Activated CD8-positive, alpha-beta memory T cell treated with anti-CD3 and anti-CD28 coated beads for 48 hours (primary cell): ENCODE measurements around the gene COQ10B.
"Not testable (repeated sequence)": the region's sequence is repeated elsewhere in the genome, so short reads cannot be mapped to it uniquely, and the experiment has no call there.

Source experiments
- DNase-seq, 3 experiments: peaks; one replicate each; pipeline ENCODE4 v3.0.0-alpha.2; 2020; ENCODE audit warnings: low read depth in 2 of 3, low spot score in 2 of 3

Gene COQ10B

DNA sequence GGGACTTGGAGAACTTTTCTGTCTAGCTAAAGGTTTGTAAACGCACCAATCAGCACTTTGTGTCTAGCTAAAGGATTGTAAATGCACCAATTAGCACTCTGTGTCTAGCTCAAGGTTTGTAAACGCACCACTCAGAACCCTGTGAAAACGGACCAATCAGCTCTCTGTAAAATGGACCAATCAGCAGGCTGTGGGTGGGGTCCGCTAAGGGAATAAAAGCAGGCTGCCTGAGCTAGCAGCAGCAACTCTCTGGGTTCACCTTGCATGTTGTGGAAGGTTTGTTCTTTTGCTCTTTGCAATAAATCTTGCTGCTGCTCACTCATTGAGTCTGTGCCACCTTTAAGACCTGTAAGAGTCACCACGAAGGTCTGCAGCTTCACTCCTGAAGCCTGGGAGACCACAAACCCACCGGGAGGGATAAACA, 2.4 kb upstream of the COQ10B start:
- DNase-seq: not testable (repeated sequence)

DNA sequence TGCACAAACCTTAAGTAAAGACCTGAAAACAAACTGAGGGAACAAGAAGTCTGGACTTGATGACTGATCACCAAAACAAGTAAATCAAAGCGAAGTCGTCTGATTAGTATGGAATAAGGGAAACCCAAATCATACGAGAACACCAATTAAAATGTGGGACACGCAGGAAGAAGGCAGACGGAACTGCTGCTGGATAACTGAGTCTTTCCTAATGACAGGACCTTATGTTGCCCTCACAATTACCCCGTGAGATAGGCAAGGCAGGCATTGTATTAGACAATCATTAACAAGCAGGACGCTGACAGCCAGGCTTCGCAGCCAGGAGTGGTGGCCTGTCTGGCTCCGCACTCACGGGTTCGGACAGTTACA, 614 bp upstream of the COQ10B start:
- DNase-seq: no peak

DNA sequence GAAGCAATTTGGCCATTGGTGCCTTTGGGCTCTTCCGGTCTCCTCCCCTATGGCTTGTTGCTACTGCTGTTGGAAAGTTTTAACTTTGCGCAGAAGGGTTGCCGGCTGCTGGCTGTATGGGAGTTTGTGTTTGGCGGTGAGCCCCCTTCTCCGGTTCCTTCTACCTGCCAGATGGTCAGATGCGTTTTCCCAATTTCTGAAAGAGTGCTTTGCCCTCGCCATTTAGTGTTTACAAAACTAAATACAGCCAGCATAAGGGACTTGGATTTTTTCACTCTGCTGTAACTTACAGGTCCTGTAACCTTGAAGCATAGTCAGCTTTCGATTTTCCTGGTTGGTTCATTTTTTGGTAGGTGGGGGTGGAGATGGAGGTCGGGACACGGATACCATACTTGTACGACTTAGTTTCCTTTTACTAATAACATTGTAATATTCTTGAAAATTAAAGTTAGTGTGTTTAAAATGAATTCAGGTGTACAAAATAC, 604 bp downstream of the COQ10B start:
- no peak for DNase-seq

DNA sequence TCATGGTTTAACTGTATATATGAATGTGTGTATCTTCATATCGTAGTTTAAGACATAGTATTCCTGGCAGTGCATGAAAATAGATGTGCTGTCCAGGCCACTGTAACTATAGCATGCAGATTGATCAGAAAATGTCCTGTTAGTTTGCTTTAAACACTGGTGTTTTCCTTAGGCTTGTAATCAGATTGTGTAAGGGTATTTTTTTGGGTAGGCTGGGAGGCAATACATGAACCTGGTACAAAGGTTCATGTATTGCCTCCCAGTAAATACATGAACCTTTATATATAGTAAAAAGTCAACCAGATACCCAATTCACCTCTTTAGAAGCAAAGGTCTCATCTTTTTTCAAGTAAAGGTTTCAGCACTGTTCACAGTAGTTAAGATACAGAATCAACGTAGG, 1.6 kb downstream of the COQ10B start:
- DNase-seq: no peak

DNA sequence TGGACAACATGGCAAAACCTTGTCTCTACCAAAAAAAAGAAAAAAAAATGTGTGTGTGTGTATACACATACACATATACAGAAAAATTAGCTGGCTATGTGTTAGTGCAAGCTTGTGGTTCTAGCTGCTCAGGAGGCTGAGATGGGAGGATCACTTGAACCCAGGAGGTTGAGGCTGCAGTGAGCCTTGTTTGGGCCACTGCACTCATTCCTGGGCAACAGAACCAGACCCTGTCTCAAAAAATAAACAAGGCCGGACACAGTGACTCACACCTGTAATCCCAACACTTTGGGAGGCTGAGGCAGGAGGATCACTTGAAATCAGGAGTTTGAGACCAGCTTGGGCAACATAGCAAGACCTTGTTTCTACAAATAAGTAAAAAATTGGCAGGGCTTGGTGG, 2.1 kb downstream of the COQ10B start:
- no peak for DNase-seq

DNA sequence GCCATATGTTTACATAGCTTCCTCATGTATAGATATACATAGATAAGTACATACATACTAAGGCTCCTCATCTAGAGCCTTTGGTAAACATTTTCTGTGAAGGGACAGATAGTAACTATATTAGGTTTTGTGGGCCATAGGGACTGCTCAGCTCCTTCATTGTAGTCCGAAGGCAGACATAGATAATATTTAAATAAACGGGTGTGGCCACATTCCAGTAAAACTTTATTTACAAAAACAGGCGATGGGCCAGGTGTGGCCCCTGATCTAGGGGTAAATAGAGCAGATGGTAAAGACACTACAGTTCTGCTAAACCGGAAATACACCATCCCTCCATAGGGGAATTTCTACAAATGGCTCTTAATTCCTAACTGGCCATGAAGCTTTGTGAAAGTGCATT, 7.3 kb downstream of the COQ10B start:
- DNase-seq: no peak

DNA sequence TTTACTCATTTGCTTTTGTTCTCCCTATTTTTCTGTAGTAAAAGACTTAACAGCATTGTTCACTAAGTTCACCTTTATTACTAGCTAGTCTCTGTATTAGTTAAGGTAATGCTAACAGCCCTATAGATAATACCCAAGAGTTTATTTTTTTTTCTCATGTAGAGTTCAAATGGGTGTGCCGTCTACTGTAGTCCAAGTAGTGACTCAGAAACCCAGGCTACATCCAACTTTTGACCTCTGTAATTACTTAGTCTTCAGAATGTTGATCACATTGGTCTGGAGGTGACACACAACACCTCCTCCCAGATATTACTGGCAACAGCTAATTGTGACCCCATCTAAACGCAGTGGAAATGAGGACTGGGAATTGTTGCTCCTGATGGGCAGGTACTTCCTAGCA, 7.7 kb downstream of the COQ10B start:
- no peak for DNase-seq

DNA sequence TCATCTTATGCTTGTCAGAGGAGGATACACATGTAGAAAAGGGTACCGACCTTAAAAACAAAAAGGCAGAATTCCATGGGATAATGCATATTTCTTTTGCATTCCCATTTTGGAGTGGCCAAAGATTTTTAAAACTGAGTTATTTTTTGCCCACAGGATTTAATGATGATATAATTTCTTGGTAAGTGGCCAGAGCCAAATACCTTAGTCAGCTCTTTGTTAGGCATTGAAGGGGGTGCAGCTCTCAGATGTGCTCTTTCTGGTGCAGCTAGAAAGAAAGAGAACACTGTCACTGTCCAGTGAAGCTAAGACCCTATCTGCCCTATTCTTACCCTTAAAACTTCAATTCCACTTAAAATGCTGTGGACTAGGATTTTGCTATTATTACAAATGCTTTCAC, 10.8 kb downstream of the COQ10B start:
- DNase-seq: no peak

DNA sequence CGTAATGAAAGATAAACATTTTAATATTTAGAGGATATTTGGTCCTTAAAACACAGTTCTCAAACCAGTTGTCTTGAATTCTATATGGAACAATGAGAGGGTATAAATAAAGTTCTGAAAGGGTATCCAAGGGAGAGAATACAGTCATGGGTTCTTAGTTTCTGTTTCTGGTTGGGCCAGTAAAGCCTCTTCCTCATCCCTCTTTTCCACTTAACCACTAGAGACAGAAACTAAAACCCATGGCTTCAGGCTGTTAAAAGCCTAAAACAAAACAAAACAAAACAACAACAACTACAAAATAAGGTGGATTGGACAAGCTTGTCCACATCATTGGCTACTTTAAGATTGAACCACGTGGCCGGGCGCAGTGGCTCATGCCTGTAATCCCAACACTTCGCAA, 18.8 kb downstream of the COQ10B start:
- DNase-seq: no peak

DNA sequence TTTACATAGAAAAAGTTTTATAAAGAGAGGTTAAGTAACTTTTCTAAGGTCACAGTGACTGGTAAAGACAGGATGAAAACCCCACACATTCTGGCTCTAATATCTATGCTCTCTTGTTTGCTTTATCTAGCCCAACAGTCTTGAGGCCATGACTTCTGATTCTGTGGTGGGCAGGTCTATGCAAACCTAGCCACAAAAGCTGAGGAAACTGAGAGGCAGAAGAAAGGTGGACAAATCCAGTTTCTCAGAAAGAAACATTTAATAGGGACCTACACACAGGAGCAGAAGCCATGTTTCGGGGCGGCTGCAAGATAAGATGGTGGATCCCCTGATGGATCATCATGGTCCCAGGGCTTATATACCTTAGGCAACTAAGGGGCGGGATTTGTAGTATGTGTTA, 24.4 kb downstream of the COQ10B start:
- no peak for DNase-seq

DNA sequence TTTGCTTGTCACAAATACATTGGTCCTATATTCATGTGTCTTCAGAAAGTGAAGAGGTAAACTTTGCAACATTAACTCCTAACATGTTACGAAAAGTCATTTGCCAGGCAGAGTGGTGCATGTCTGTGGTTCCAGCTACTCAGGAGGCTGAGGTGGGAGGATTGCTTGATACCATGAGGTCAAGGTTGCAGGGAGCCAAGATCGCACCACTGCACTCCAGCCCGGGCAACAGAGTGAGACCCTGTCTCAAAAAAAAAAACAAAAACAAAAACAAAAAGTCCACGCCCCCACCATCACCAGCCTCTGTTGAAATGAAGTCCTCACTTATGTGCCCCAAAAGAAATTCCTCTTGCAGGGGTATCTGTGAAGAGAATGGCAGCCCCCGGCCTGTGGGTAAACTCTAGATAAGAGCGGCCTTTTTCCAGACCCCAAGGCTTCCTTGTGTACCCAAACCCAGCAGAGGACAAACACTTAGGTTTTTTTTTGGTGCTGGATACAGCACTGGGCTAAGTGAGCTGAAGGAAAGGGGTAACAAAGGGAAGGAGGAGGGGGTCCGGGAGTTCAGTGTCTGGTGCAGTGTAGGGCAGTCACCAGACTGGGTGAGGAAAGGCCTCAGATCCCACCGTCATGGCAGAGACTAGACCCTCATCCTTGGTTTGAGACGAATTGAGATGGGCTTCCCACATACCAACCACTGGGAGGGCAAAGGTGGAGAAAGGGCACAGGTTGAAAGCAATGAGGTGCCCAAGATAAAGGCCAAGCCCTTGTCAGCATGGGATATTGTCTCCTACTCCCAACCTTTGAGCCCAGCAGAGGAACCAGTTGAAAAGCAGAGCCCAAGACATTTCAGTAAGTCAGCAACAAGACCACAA, 27.0 kb downstream of the COQ10B start:
- no peak for DNase-seq

DNA sequence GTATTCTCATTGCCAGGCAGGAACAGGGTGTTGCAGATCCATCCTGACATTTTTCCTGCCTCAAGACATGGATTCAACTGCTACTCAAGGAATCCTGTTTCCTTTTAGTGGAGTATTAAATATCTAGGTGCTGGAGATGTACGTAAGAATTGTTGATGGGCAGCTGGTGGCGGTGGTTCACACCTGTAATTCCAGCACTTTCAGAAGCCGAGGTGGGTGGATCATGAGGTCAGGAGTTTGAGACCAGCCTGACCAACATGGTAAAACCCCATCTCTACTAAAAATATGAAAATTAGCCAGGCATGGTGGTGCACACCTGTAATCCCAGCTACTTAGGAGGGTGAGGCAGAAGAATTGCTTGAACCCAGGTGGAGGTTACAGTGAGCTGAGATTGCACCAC, 30.9 kb downstream of the COQ10B start:
- DNase-seq: not testable (repeated sequence)

DNA sequence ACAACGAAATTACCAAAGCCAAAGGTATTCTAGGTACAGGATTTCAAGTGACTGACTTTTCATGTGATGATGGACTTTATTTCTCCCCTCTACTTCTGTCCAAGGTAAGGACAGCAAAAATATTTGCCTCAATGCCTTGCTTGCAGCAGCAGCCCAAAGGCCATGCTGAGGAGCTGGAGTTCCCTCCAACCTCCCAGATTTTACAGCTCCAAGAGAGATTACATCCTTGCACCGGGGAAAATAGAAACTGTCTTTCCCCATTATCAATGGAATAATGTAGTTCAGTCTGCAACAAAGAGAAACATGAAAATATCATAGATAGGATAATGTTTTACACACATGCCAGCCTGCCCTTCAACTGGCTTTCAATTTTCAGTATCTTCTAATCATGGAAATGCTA, 32.8 kb downstream of the COQ10B start:
- DNase-seq: no peak

DNA sequence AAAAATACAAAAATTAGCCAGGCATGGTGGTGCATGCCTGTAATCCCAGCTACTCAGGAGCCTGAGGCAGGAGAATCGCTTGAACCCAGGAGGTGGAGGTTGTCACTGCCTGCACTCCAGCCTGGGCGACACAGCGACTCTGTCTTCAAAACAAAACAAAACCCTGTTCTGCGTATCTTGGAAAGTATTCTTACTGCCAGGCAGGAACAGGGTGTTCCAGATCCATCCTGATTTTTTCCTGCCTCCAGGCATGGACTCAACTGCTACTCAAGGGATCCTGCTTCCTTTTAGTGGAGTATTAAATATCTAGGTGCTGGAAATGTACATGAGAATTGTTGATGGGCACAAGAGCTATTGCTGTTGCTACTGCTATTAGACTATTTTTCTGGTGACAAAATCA, 34.0 kb downstream of the COQ10B start:
- DNase-seq: no peak

DNA sequence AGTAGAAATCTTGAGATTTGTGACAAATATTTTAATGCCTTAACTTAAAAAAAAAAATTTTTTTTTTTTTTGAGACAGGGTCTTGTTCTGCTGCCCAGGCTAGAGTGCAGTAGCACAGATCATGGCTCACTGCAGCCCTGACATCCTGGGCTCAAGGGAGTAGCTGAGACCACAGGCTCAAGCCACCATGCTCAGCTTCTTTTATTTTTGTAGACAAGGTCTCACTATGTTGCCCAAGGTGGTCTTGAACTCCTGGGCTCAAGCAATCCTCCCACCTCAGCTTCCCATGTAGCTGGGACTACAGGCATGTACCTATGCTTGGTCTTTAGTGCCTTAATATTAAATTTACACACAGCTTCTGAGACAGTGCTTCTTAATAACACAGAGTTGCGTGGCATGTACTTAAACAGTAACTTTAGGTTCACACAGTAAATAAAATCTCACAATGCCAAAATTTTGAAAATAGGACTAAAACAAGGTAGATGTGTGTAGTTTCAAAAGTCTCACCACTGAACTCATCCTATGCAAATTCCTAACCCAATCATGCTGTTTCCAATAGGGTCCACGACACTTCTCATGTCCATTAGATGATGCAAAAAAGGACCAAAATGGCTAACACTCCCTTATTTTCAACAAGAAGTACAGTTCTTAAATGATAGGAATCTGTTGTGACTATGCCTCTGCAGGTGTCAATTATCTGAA, 42.2 kb downstream of the COQ10B start:
- no peak for DNase-seq

DNA sequence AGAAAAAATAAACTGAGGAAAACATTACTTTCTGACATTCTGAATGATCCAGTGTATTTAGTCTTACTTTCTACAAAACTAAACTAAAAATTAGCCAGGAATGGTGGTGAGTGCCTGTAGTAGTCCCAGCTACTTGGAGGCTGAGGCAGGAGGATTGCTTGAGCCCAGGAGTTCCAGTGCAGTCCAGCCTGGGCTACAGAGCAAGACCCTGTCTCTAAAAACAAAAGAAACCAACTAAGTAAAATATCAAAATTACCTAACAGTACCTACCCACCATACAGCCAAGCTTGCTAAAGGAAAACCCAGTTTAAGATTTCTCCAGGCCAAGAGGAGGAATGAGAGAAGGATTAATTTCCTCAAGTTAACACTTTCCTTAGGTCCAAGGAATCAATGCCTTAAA, 43.3 kb downstream of the COQ10B start:
- DNase-seq: no peak

DNA sequence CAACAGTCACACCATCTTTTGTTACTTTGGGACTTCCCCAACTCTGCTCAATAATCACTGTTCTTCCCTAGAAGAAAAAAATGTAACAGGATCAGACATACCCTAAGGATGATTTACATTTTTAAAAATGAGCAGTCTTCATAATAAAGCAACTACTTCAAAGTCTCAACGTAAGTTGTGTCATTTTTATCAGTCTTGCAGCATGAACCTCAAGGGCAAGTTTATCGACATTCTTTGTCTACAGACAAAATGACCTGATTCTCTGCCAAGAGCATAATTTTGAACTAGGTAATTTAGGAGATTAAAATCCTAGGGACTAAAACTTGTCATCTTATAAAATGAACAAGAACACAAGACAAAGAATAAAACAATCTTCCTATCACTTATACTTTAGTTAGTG, 44.0 kb downstream of the COQ10B start:
- DNase-seq: no peak

DNA sequence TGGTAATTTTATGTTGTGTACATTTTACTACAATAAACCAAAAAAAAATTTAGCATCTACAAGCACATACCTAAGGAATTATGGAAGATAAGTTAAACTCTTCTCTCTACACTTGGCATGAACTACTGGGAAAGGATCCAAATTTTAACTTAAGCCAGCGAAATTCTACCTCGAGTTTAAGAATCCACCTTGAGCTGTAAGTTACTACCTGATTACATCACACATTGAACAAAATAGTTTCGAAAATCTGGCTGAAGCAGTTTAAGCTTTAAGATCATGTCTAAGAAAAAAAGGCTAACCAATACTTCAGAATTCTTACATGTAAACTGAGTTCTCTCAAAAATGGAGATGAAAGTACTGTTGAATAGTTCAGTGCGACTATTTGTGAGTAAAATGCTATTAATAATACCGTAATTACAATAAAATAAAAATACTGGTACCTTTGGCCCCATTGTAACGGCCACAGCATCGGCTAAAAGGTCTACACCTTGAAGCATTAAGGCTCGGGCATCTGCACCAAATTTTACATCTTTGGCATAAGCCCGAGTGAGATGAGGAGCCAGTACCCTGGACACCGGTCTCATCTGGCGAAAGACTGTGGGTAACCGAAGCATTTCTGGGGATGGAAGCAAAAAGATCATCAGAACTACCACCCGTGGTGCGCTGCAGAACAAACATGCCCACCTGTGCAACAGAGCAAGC, 45.0 kb downstream of the COQ10B start:
- no peak for DNase-seq

DNA sequence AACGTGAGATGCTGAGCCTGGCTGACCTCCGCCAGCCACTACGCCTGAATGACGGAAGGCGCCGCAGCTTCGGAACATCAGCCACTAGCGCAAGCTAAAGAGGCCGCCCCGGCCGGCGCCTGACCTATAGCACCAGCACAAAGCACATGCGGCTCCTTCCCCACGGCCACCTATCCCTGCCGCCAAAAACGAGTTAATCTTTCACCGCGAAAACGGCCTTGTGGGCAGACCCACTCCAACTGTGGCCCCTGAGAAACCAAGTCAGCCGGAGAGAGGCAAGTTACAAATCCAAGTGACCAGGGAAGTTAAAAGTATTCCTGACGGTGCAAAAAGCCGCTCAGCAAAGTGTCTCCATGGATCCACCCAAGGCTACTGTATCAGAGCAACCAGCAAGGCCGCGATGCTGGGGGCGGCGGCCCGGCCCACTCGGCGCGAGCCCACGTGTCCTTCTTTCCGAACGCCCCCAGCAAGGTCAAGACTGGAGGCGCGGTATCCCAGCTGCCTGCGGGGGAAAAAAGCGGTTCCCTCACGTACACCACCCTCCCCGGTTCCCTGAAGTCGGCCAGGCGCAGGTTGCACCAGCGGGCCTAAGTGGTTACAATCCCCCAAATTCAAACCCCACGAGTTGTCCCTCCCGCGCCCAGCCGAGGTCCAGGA, 45.7 kb downstream of the COQ10B start:
- peak; percentile 27 to 37 (median 35) for DNase-seq

DNA sequence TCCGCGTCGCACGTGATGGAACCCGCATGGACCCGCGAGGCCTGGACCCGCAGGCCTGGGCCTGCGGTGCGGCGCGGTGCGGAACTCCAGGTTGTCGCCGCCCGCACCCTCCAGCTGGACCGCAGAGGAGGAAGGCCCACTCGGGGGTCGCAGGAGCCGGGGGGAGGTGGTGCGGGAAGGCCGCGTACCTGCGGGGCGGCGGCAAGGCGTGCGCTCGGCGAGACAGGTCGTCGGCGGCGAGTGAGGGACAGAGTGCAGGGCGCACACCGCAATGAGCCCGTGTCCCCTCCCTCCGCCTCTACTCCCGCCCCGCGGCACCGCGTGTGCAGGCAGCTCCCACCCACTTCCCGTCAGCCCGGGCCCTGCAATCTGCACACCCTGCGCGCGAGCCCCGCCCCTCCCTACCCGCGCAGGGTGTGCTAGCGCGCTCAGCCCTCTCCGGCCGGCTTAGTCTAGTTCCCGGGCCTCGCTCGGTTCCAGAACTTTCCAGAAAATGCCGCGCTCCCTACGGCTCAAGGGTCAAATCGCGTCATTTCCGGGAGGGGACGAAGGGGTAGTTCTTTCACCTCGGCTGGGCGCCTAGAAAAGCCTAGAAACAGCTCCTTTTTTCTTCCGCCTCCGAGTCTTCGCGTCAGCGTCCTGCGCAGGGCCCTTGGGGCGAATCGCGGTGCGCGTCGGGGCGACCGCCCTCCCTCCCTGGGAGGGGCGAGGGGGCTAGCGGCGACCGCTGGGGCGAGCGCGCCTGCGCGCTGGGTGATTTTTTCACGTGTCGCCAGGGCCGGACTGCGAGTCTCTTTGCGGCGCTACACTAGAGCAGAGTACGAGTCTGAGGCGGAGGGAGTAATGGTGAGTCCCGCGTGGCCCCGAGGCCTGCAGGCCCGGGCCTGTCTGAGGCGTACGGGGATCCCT, 46.5 kb downstream of the COQ10B start, which contains the start of the genes HSPD1 and HSPE1:
TSS of gene HSPD1 (minus strand) at position 247 of the 909 bp plus-strand sequence. CDS start 992 bp downstream, outside the sequence.
TSS of gene HSPE1 (plus strand) at position 786 of the 909 bp plus-strand sequence. CDS start at position 844, 58 bp downstream.
- peak; percentile 85 to 99 (median 96) for DNase-seq
